Fibroblast of skin of scalp (primary cell): Measurements from ENCODE around the gene TCF12.

ENCODE experiments used
- DNase-seq: peaks from one replicate; pipeline ENCODE4 v3.0.0-alpha.2; 2013

TCF12 gene

DNA sequence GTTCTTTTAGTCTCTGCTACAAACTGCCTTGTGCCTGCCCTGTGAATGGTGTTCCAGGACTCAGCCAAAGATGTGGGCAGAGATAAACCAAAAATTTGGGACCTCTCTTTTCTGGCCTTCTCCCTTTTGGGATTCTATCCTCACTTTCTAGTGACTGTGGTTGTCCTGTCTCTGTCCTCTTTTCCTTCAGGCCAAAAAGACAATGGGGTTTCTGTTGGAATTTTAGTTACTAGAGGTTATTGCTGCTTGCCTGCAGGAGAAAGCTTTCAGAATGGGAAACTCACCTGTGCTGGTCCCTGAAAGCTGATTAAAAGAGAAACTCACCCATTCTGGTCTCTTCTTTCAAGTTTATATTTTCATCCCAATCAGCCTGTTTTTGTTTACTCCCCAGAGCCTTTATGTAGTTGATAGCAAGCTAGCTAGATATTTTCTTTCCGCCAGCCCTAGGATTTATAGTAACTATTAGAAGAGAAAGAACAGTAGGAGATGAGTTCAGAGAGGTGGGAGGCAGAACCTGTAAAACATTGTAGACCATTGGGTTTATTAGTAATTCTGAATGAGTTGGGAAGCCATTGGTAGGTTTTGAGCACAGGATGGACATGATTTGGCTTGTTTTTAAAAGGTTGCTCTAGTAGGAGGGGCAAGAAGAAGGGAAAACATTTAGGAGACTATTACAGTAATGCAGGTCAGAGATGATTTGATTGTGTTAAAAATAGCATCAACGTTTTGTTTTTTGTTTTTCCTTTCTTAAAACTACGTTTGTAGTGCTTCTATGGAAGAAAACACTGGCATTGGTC is 138.9 kb downstream of the TCF12 start:
- DNase-seq: no peak

GRCh38 chr15:57059026-57059660 is 140.7 kb downstream of the TCF12 start:
- DNase-seq: peak; percentile 43

DNA sequence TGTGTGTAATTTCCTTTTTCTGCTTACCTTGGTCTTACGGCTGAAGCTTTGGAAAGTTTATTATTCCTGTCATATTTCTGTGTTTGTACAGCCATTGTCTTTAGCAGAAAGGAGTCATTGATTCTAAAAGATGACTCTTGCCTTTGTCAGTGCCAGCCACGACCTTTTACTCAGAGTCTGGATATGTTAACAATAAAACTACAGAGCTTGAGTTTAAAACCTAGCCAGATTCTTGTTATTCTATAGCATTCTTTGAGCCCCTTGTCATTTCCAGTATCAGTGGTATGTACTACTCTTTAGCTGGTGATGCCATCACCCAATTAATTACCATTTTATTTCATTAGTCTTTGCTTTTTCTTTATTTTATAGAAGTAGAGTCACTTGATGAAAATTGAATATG is 142.4 kb downstream of the TCF12 start:
- peak; percentile 89 for DNase-seq

DNA sequence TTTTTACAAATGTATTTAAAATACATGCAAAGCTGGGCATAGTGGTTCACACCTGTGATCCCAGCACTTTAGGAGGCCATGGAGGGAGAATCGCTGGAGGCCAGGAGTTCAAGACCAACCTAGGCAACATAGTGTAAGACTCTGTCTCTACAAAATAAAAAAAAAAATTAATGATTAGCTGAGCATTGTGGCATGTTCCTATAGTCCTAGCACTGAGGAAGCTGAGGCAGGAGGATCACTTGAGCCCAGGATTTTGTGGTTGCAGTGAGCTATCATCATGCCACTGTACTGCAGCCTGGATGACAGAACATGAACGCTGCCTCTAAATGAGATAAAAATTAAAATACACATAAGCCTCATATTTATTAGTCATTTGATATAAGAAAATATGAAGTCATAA is 142.8 kb downstream of the TCF12 start:
- DNase-seq: peak; percentile 12

DNA sequence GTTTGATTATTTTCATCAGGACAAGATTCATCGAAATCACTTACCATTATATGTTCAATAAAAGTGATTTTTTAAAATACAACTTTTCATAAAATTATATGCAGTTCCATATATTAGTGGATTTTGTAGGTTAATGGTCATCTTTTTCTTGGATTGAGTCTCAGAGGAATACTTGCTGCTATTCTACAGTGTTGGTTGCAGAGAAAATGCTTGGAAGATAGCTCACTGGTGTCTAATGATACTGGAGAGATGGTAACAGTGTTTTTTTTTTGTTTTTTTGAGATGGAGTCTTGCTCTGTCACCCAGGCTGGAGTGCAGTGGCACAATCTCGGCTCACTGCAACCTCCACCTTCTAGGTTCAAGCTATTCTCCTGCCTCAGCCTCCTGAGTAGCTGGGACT is 143.3 kb downstream of the TCF12 start:
- DNase-seq: peak; percentile 40

DNA sequence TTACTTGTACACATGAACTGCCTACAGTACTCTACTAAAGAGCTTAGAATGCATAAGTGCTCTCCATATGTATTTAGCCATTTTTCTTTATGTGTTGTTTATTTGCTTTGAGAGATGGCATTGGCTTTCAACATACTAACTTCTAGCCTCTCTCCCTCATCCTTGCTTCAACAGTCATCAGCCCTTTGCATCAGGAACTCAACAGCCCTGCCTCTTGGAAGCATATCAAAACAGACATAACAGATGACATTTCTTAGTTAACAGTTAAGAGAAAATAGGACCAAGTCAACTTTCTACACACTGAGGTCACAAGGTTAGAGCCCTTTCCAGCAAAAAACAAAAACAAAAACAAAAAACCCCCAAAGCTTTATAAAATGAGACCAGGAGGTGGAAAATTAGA is 145.6 kb downstream of the TCF12 start:
- no peak for DNase-seq

DNA sequence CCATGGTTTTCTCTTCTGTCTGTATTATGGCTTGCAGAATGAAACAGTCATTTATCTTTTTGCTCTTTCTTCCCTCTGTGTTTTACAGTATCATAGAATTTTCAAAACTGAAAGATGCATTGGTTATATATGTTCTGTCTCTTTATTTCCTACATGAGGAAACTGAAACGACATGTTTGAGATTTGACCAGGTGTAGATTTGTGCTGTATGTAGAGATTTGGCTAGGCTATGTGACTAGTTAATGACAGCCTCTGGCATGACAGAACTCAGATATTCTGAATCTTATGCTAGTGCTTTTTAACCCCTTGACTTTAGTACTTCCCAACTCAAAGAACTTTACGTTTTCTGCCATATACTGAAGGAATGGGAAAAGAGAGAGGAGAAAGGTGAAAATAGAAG is 151.0 kb downstream of the TCF12 start:
- no peak for DNase-seq

DNA sequence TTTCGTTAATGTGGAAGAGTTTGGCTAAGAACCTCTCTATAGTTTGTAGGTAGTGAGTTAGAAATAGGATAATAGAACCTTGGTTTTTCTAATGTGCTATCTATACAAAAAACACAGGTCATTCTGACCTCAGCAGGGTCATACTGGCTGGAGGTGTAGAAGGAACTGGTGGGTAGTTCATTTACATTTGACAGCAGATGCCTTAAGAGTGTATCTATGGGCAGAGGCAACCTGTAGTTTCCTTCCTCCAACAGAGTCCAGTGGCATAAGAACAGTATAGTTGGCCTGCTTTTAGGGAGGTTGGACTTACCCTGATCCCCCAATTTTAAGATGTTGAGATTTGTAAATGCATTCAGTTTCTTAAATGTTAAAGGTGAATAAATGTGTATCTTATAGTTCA is 152.2 kb downstream of the TCF12 start:
- DNase-seq: no peak

- no peak for DNase-seq
These were observed 161.0 kb downstream of the TCF12 start for GRCh38 chr15:57079446-57079845.

DNA sequence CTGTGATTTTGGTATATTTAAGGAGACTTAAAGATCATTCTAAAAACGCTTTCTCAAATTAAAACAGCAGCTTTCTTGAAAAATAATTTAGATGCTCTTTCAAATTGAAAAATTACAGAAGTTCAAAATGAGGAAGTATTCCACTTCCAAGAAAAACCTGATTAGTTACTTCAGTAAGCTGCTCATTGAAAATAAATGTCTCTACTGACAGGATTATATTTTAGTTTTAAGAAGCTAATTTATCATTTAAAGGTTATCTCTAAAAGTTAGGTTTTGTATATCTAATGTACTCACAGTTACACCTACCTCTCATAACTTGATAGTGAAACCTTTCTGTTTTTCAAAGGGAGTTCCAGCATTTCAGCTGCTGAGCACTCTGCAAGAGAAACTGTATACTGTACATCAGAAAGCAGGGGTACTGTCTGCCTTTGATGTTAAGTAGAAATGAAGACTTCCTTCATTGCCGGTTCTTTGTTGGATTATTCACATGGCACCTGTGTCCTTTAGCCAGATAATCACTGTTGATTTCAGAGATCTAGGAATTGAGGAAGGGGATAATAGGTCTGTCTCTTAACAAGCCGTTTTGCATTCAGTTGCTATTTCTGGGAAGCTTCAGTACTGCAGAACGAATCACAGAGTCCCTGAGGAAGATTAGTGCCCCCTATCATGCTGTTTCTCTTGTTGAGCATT is 161.6 kb downstream of the TCF12 start:
- DNase-seq: no peak

DNA sequence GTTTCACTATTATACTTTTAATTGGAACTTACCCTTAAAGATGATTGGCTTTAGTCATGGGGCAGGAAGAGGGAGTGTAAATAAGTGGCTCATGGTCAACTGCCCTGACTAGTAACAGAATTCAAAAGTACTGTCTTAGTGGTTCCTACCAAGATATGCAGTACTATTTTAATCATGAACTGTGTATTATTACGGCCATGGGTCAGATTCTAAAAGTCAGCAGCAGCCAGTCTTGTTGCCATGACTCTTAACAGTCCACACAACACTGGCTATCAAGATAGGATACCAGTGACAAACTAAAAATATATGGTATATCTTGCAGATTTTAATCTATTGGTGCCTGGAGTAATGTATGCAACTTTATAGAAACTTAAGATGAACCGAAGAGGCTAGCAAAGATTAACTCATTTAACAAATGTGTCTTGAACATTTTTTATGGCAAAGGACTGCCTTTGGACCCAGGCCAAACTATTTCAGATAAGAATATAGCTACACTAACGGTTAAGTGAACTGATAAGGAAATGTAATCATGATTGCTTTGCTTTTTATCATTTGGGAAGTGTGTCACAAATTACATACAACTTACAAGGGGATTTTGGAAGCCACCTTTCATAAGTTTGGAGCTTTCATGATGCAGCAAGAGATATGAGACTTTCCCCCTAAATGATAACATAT is 163.7 kb downstream of the TCF12 start:
- DNase-seq: no peak

DNA sequence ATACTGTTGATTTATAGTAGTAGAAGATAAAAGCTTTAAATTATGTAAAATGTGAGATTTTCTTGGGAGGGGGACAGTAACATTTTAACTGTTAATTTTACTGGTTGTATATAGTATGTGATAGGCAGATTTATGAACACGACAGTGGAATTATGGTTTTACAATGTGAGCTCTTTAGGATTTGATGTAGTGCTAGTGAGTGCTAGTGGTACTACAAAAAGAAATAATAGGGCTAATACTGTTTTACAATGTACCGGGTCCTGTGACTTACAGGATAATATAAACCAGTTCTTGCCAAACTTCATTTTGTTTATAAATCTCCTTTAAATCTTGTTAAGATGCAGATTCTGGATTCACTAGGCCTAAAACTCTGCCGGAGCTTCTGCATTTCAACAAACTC is 165.7 kb downstream of the TCF12 start:
- no peak for DNase-seq

- no peak for DNase-seq
These were observed 166.8 kb downstream of the TCF12 start for GRCh38 chr15:57085267-57085666.

- DNase-seq: no peak
These were observed 168.5 kb downstream of the TCF12 start for GRCh38 chr15:57086857-57087427.

- no peak for DNase-seq
These were observed 171.5 kb downstream of the TCF12 start for GRCh38 chr15:57089815-57090495.

GRCh38 chr15:57090496-57090859 is 172.0 kb downstream of the TCF12 start:
- DNase-seq: peak; percentile 25

DNA sequence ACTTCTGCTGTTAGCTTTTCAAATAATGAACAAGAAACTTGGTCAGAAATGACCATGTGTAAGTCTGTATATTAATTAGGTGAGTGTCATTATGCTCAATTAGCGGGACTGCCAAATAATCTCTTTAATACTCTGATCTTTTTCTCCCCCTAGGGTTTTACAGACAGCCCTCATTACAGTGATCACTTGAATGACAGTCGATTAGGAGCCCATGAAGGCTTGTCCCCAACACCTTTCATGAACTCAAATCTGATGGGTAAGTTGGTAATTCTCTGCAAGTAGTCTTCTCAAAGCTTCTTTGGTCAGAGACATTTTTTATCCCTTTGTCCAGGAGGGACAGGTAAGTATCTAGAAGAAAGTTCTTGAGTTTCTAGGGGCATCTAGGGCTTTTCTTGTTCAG is 173.2 kb downstream of the TCF12 start:
- no peak for DNase-seq

DNA sequence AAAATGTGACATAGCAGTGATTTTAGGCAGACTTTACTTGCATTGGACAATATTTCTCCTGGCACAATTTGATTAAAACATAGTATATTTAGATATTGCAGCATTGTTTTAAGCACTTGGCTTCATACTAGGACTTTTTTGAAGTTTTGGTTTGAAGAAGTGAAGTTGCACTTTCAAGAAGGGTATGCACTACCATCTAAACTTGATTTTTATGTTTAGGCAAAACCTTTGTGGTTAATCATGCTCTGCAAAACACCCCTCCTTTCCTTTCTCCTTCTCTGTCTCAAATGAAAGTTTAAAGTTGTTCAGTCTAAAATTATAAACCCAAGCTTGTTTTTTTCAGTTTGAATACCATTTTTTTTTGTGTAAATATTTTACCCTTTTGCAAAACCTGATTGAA is 173.8 kb downstream of the TCF12 start:
- DNase-seq: no peak

DNA sequence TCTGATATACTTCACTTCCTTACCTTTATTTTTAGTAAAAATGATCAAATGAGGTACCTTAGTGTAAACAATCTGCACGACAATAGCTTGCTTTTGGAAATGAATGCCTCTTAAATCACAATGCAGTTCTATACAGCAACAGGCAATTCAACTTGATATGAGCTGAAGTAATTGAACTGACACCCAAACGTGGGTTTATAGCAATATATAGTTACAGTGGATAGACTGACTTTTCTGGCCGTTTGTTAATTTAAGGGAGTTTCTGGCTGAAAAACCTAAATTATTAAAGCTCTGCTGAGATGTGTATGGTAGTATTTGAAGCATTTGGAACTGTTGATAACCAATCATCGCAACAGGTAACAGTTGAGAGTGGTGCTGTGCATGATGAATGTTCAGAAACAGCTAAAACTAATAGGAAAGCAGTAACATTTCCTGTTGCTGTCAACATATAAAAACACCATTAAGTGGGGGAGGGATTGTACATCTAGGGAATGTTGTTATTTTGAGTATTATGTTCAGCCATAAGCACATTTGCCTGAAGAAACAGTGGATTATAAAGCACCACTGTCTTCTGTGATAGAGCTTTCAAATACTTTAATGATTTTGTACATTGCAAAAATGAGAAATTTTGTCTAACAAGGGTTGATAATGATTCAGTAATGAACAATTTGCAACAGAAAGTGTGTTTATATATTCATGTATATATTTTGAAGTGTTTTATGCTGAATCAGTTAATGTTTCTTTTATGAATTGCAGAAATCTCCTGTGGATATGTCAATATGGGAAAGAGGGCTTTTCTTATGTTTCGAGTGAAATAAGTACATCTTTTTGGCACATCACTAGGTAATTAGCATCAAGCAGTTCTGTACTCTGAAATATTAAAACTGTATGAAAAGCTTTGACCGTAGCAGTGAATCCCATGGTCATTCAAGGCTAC is 176.1 kb downstream of the TCF12 start:
- DNase-seq: no peak

- DNase-seq: no peak
These were observed 177.5 kb downstream of the TCF12 start for GRCh38 chr15:57095896-57096295.

GRCh38 chr15:57097246-57097645 is 178.8 kb downstream of the TCF12 start:
- DNase-seq: no peak
